Kidney epithelial cell (primary cell): Measurements from ENCODE around the gene RNPS1. TPM values are rescaled to one million over a fixed set of nuclear protein-coding genes. Genes with fewer than 3 reads are reported as not detected.
A peak's percentile ranks its signal among the peaks of the same experiment; 100 is the strongest.

Source experiments
- DNase-seq: peaks from one replicate; pipeline ENCODE4 v3.0.0-alpha.2; 2010; ENCODE audit warnings: low read depth
- H3K27me3 ChIP-seq: 2 replicates; pipeline ENCODE4 v1.6.0; 2011; ENCODE audit warnings: low read length; ENCODE audit not compliant: control insufficient read depth, insufficient read depth
- H3K36me3 ChIP-seq: 2 replicates; pipeline ENCODE4 v1.5.1; 2011; ENCODE audit warnings: low read length; ENCODE audit not compliant: control insufficient read depth, insufficient read depth
- H3K4me3 ChIP-seq: 2 replicates; pipeline ENCODE4 v1.5.1; 2011; ENCODE audit warnings: low read depth, mild to moderate bottlenecking, control low read depth, low read length
- total RNA-seq: library from RNA; depleted of rRNA; stranded (reverse); fragments of >200 nt; gene quantifications from 2 replicates; pipeline ENCODE4 v1.2.3, GENCODE V29; 2015
- TF ChIP-seq, protein P1 (sequence below): IDR thresholded peaks from 2 replicates; pipeline ENCODE4 v1.5.1; 2011; ENCODE audit warnings: mild to moderate bottlenecking, moderate library complexity, low read length, control low read depth, inconsistent platforms; ENCODE audit not compliant: insufficient read depth, poor library complexity, severe bottlenecking

The RNPS1 gene
- total RNA-seq, 1 donor from 2014 or later, result 243 TPM

- H3K27me3 ChIP-seq, result no peaks in the 10 kb centered on the region
- DNase-seq, result no peak
- TF ChIP-seq, protein P1, sequence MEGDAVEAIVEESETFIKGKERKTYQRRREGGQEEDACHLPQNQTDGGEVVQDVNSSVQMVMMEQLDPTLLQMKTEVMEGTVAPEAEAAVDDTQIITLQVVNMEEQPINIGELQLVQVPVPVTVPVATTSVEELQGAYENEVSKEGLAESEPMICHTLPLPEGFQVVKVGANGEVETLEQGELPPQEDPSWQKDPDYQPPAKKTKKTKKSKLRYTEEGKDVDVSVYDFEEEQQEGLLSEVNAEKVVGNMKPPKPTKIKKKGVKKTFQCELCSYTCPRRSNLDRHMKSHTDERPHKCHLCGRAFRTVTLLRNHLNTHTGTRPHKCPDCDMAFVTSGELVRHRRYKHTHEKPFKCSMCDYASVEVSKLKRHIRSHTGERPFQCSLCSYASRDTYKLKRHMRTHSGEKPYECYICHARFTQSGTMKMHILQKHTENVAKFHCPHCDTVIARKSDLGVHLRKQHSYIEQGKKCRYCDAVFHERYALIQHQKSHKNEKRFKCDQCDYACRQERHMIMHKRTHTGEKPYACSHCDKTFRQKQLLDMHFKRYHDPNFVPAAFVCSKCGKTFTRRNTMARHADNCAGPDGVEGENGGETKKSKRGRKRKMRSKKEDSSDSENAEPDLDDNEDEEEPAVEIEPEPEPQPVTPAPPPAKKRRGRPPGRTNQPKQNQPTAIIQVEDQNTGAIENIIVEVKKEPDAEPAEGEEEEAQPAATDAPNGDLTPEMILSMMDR, result no peak
- no peak overlapping the region for H3K4me3 ChIP-seq
- H3K36me3 ChIP-seq, result no peaks in the 10 kb centered on the region
These were observed 41.0 kb downstream of the RNPS1 start for GRCh38 chr16:2226918-2227317.

GRCh38 chr16:2226245-2226793, 41.6 kb downstream of the RNPS1 start:
- H3K4me3 ChIP-seq, result no peak overlapping the region
- H3K27me3 ChIP-seq, result no peaks in the 10 kb centered on the region
- TF ChIP-seq, protein P1, result no peak
- no peaks in the 10 kb centered on the region for H3K36me3 ChIP-seq
- no peak for DNase-seq

DNA sequence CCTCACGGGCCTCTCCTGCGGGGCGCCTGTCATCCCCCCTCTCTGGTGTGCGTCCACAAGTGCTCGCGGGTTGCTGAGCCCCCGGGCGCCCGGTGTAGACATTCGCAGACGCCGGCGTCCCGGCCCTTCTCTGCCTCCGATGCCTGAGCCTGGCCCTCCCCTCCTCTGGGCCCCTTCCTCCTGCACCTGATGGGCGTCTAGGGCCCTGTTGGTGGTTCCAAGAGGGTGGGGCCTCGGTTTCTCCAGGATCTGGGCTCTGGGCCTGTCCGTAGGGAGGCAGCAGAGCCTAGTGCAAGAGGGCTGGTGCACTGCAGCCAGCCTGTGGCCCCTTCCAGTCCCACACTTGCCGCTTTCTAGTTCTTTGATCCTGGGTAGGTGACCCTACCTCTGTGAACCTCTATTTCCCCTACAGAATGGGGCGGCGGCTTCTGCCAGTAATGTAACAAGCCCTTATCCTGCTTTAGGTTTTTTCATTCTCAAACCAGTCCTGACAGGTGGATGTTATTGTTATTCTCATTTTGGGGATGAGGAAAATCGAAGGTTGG, 43.9 kb downstream of the RNPS1 start:
- no peaks in the 10 kb centered on the region for H3K36me3 ChIP-seq
- H3K4me3 ChIP-seq, result peak overlapping the region; percentile 95
- no peak for DNase-seq
- TF ChIP-seq, protein P1, result peak; percentile 30
- no peaks in the 10 kb centered on the region for H3K27me3 ChIP-seq

- TF ChIP-seq, protein P1, result no peak
- peak; percentile 97 for DNase-seq
- Histone ChIP-seq H3K27me3 (no peaks in the 10 kb centered on the region), H3K4me3 (peak within 1 kb of the TSS; percentile 95), H3K36me3 (no peaks in the 10 kb centered on the region)
These were observed 44.5 kb downstream of the RNPS1 start, which contains the start of gene E4F1 for GRCh38 chr16:2223221-2223941. E4F1 (plus strand) TSS chr16:2223591; CDS start chr16:2223614, 23 bp downstream.

DNA sequence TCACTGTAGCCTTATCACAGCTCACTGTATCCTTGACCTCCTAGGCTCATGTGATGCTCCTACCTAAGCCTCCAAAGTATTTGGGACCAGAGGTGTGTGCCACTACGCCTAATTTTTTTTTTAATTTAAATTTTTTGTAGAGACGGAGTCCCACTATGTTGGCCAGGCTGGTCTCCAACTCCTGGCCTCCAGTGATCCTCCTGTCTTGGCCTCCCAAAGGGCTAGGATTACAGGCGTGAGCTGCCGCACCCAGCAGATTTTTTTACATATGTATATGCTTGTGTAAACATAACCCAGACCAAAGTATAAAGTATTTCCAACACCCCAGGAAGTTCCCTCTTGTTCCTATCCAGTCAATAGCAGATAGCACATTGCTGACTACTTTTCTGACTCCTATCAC, 51.6 kb downstream of the RNPS1 start:
- Histone ChIP-seq H3K4me3 (no peak overlapping the region), H3K36me3 (peaks cover 5% of the 10 kb centered on the region), H3K27me3 (no peaks in the 10 kb centered on the region)
- TF ChIP-seq, protein P1, result no peak
- DNase-seq, result no peak

DNA sequence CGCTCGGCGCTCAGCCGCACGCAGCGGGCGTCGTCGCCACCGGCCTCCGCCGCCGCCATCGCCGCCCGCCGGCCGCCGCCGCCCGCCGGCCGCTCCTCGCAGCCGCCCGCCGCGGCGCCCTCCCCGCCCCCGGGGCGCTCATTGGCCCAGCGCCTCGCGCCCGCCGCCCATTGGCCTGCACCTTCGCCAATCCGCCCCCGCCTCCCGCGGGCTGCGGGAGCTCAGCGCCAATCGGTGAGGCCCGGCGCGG, 53.3 kb downstream of the RNPS1 start, which contains the start of gene PGP:
Gene PGP, minus strand, starts transcription at position 122 of the 250 bp plus-strand sequence. Its CDS starts 63 bp downstream, at position 59.
- Histone ChIP-seq H3K36me3 (peaks cover 5% of the 10 kb centered on the region), H3K27me3 (no peaks in the 10 kb centered on the region), H3K4me3 (peak within 1 kb of the TSS; percentile 85)
- no peak for DNase-seq
- TF ChIP-seq, protein P1, result no peak
